Measurements from ENCODE around the gene NDUFA8.

Gene NDUFA8

DNA sequence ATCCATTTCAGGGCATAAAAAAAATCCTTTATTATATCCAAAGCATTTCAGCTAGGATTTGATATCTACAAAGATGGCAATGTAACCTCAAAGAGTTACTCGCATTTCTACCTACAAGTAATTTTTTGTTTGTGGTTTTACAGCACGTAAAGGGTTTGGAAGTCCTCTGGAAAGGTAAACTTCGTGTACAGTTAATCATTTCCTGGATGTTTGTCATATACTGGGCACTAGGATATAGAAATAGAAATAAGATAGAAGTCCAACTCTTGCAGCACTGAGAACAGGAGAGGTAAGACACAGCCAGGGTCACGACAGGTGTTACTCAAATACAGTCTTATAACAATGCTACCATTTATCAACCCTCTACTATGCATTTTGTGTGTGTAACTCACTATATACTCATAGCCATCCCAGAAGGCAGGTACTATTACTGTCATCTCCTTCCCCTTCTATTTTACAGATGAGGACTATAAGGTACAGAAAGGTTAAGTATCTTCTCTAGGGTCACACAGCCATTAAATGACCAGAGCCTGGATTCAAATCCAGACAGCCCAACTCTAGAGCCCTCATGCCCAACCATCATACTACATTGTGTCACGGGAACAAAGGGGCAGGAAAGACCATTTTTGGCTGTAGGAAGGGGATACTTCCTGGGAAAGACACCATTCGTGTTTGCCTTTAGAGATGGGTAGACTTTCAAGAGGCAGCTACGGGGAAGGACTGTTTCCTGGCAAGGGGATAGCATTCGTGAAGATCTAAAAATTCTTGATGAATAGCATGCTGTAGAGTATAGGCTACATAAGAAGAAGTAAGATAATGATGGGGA lies 19.0 kb downstream of the NDUFA8 start:
- H3K27ac ChIP-seq, result peak overlapping the region in 1 of 2 donors; percentile 16
- DNase-seq (ENCODE audit: low spot score), result no peak
- TF ChIP-seq, protein P1, sequence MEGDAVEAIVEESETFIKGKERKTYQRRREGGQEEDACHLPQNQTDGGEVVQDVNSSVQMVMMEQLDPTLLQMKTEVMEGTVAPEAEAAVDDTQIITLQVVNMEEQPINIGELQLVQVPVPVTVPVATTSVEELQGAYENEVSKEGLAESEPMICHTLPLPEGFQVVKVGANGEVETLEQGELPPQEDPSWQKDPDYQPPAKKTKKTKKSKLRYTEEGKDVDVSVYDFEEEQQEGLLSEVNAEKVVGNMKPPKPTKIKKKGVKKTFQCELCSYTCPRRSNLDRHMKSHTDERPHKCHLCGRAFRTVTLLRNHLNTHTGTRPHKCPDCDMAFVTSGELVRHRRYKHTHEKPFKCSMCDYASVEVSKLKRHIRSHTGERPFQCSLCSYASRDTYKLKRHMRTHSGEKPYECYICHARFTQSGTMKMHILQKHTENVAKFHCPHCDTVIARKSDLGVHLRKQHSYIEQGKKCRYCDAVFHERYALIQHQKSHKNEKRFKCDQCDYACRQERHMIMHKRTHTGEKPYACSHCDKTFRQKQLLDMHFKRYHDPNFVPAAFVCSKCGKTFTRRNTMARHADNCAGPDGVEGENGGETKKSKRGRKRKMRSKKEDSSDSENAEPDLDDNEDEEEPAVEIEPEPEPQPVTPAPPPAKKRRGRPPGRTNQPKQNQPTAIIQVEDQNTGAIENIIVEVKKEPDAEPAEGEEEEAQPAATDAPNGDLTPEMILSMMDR (IDR thresholded peaks at IDR 0.05), result no peak

DNA sequence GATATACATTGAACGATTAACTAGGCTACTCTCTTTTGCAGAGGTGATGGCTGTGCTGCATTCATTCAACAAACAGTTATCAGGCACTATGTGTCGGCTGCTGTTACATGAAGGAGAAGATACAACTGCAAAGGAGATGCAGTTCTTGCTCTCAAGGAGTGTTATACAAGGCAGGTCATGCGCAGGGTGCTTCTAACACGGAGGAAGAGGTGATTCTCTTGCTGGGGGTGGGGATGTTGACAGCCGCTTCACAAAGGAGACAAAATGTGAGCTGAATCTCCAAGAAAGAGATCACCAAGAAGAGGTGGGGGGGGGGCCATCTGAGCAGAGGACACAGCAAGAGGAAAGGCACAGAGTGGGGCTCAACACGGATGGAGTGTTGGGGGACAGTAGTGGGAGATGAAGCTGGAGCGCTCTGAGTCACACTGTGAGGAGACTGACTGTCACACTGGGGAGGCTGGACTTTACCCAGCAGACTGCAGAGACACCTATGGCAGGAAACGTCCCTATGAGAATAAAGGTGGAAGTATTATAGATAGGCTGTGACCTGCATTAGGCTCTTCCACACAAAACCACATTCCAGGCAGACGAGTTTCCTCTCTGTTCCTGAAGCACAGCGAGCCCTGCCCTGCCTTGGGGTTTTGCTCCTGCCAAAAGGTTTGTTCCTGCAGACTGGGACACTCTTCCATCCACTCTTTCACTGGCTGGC lies 20.9 kb downstream of the NDUFA8 start:
- Histone ChIP-seq H3K4me3 (no peak overlapping the region), H3K27ac (no peak overlapping the region)
- no peak for DNase-seq (ENCODE audit: low spot score)
- TF ChIP-seq, protein P1 (IDR thresholded peaks at IDR 0.05), result no peak

More for the DNA sequence above, 19.0 kb downstream of the NDUFA8 start:
- no peak overlapping the region for H3K4me3 ChIP-seq

DNA sequence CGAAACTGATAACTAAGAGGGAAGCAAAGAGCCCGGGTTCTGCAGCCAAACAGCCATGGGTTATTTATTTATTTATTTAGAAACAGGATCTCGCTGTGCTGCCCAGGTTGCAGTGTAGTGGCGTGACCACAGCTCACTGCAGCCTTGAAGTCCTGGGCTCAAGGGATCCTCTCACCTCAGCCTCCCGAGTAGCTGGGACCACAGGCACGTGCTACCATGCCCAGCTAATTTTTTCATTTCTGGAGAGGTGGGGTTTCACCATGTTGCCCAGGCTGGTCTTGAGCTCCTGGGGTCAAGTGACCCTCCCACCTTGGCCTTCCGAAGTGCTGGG lies 24.1 kb downstream of the NDUFA8 start:
- Histone ChIP-seq H3K27ac (no peak overlapping the region), H3K4me3 (no peak overlapping the region)
- no peak for DNase-seq (ENCODE audit: low spot score)
- TF ChIP-seq, protein P1 (IDR thresholded peaks at IDR 0.05), result no peak

DNA sequence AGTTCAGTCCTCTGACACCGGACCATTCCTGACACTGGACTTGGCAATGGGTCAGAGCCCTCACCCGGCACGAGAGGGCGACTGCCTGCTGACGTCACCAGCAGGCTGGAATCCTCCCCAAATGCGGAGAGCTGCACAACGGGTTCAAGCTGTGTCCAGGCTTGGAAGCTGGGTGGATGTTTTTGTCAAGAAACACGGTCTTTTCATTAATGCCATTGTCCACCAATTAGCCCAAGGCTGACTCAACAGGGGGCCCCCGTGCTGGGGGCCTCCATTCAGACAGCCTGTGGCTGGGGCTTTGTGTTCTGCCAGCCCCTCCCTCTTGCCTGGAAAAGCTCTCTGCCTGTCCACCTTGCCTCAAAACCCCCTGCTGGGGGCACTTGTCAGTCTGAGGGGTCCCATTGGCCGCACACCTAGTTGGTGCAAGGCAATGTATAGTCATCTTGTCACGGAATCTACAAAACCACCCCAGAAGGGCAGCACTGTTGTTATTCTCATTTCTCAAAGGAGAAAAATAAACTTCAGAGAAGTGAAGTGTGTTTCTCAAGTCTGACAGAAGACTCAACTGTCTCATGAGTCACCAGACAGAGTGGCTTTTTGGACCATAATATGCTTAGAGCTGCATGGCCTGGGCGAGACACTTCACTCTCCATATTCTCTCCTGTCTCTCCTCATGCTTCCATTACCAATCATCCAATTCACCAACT lies 24.6 kb downstream of the NDUFA8 start:
- DNase-seq (ENCODE audit: low spot score), result no peak
- TF ChIP-seq, protein P1 (IDR thresholded peaks at IDR 0.05), result no peak
- no peak overlapping the region for H3K4me3 ChIP-seq
- H3K27ac ChIP-seq, result no peak overlapping the region

DNA sequence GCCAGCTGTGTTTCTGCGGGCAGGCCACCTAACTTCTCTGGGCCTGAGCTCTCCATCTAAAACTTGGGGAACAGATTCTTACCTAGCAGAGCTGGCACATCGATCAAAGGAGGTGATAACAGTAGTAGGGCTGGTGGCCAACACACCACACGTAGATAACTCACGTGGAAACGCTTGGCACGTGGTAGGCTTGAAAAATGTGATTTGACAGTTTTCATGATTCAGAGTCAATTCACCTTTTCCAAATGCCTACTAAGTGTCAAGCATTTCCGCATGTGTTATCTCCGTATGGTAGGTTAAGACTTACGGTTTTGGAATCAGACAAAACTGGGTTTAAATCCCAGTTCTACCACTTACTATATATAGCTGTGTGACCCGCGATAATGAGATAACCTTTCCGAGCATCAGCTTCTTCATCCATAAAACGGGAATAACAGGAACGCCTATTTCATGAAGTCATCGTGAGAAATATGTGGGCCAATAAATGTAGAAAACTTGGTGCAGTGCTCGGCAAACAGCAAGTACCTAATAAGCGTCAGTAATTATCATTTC lies 25.5 kb downstream of the NDUFA8 start:
- no peak for DNase-seq (ENCODE audit: low spot score)
- H3K27ac ChIP-seq, result no peak overlapping the region
- TF ChIP-seq, protein P1 (IDR thresholded peaks at IDR 0.05), result no peak
- no peak overlapping the region for H3K4me3 ChIP-seq

DNA sequence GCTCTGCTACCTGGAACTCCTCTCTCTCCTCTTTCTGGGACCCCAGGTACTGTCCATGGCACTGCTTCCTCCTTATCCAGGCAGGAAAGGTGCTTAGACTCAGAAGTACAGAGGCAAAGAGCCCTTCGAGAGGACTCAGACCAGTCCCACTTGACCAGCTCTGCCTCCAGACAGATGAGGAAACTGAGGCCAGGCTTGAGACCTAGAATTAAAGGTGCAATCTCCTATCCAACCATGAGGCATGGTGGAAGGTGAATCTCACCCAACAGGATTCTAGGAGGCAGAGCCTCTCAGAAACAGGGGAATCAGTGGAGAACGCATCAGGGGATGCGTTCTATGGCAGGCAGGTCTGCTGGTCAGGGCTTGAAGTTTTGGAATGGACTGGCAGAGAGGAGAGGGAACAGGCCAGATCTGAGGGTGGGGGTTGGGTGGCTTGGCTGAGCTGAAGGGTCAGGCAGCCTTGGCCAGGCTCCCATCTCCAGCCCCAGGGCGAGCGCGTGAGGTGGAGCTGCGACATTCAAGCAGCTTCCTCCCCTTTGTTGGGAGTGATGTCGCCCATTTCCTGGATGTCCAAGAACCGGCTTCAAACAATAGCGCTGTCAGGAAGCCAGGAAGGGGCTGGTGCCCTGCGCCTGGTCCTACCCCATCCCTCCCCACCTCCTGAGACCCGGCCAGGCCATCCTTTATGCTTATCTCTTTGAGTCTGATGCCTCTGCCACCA lies 26.2 kb downstream of the NDUFA8 start:
- Histone ChIP-seq H3K27ac (no peak overlapping the region), H3K4me3 (no peak overlapping the region)
- TF ChIP-seq, protein P1 (IDR thresholded peaks at IDR 0.05), result no peak
- DNase-seq (ENCODE audit: low spot score), result no peak
